Breast epithelium (tissue), 3 donors: ENCODE data around the gene ANKRD35.

Experiments
- CTCF ChIP-seq, 3 donors: fragments of 450-650 bp; IDR thresholded peaks; one replicate each; pipeline ENCODE4 v1.5.1; 2016 to 2017; ENCODE audit warnings: antibody characterized with exemption in 3 of 3, mild to moderate bottlenecking in 3 of 3, moderate library complexity in 3 of 3
- POLR2A ChIP-seq: fragments of 450-650 bp; IDR thresholded peaks from one replicate; pipeline ENCODE4 v1.6.1; 2016; ENCODE audit warnings: antibody characterized with exemption, mild to moderate bottlenecking, moderate library complexity
- POLR2AphosphoS5 ChIP-seq, 3 donors: sonication (generic); formaldehyde crosslinking; IDR thresholded peaks; one replicate each; pipeline ENCODE4 v1.6.1; 2017; ENCODE audit warnings: antibody characterized with exemption in 3 of 3

- no peak for TF ChIP-seq CTCF (IDR thresholded peaks at IDR 0.05)
- TF ChIP-seq POLR2A: no peak
- no peak for TF ChIP-seq POLR2AphosphoS5 (IDR thresholded peaks at IDR 0.05)
Observed at GRCh38 chr1:145886816-145887215, 1.1 kb upstream of the ANKRD35 start.
